Osteoblast (primary cell): ENCODE measurements around the gene ADAMTS5. TPM values are rescaled to one million over a fixed set of nuclear protein-coding genes. Genes with fewer than 3 reads are reported as not detected.

Experiments
- DNase-seq: peaks from one replicate; pipeline ENCODE4 v3.0.0; 2011; ENCODE audit warnings: low spot score, mixed read lengths; ENCODE audit not compliant: insufficient read length; ENCODE audit errors: missing footprints
- H2AFZ ChIP-seq: 2 replicates; pipeline ENCODE4 v1.6.0; 2011; ENCODE audit warnings: mild to moderate bottlenecking, low read length
- H3K27ac ChIP-seq: 2 replicates; pipeline ENCODE4 v1.5.1; 2011; ENCODE audit warnings: mild to moderate bottlenecking, low read depth, low read length, moderate library complexity
- H3K27me3 ChIP-seq: 2 replicates; pipeline ENCODE4 v1.6.0; 2012; ENCODE audit warnings: mild to moderate bottlenecking, control low read depth, inconsistent platforms, low read length, moderate library complexity; ENCODE audit not compliant: insufficient read depth
- H3K36me3 ChIP-seq: 2 replicates; pipeline ENCODE4 v1.5.1; 2011; ENCODE audit warnings: mild to moderate bottlenecking, low read length, control low read depth, moderate library complexity; ENCODE audit not compliant: insufficient read depth
- H3K4me1 ChIP-seq: 2 replicates; pipeline ENCODE4 v1.5.1; 2011; ENCODE audit warnings: mild to moderate bottlenecking, low read length, control low read depth, moderate library complexity; ENCODE audit not compliant: insufficient read depth
- H3K4me2 ChIP-seq: 2 replicates; pipeline ENCODE4 v1.6.0; 2011; ENCODE audit warnings: mild to moderate bottlenecking, low read length; ENCODE audit not compliant: insufficient read depth
- H3K4me3 ChIP-seq: fragments of 200-600 bp; sonication (generic); 3 replicates; pipeline ENCODE4 v1.5.1; 2012; ENCODE audit warnings: mild to moderate bottlenecking, low read length, inconsistent platforms; ENCODE audit not compliant: insufficient read depth
- H3K79me2 ChIP-seq: 2 replicates; pipeline ENCODE4 v1.6.0; 2012; ENCODE audit warnings: mild to moderate bottlenecking, low read length, control low read depth, inconsistent platforms; ENCODE audit not compliant: insufficient read depth
- H3K9me3 ChIP-seq: 2 replicates; pipeline ENCODE4 v1.5.1; 2011; ENCODE audit warnings: low read depth, low read length, control low read depth
- H4K20me1 ChIP-seq: 2 replicates; pipeline ENCODE4 v1.6.0; 2012; ENCODE audit warnings: mild to moderate bottlenecking, low read length, control low read depth; ENCODE audit not compliant: insufficient read depth
- CTCF ChIP-seq: IDR thresholded peaks from 2 replicates; pipeline ENCODE4 v1.5.1; 2011; ENCODE audit warnings: mild to moderate bottlenecking, low read depth, low read length, moderate library complexity; ENCODE audit errors: extremely low read depth
- total RNA-seq: library from RNA; depleted of rRNA; stranded (reverse); fragments of >200 nt; gene quantifications from 2 replicates; pipeline ENCODE4 v1.2.3, GENCODE V29; 2012

Gene ADAMTS5
- total RNA-seq, 1 donor = 39.1 TPM

GRCh38 chr21:26918323-26919079 is 48.4 kb downstream of the ADAMTS5 start:
- no peak overlapping the region for H3K27ac ChIP-seq
- H3K27me3 ChIP-seq = no peaks in the 10 kb centered on the region
- TF ChIP-seq CTCF = no peak

GRCh38 chr21:26916799-26917198 is 50.1 kb downstream of the ADAMTS5 start:
- Histone ChIP-seq H3K36me3 (no peaks in the 10 kb centered on the region), H3K27me3 (no peaks in the 10 kb centered on the region), H3K79me2 (no peaks in the 10 kb centered on the region), H3K9me3 (no peaks in the 10 kb centered on the region), H2AFZ (no peak overlapping the region), H3K4me2 (no peak overlapping the region), H4K20me1 (no peaks in the 10 kb centered on the region), H3K4me1 (no peaks in the 10 kb centered on the region), H3K4me3 (no peak overlapping the region), H3K27ac (no peak overlapping the region)
- no peak for DNase-seq
- TF ChIP-seq CTCF = no peak

More at GRCh38 chr21:26918323-26919079, 48.4 kb downstream of the ADAMTS5 start:
- Histone ChIP-seq H3K4me3 (no peak overlapping the region), H2AFZ (no peak overlapping the region), H3K79me2 (no peaks in the 10 kb centered on the region), H3K4me1 (no peaks in the 10 kb centered on the region), H3K36me3 (peaks cover 4% of the 10 kb centered on the region), H3K9me3 (no peaks in the 10 kb centered on the region), H3K4me2 (no peak overlapping the region), H4K20me1 (no peaks in the 10 kb centered on the region)
- no peak for DNase-seq

- Histone ChIP-seq H3K4me1 (no peaks in the 10 kb centered on the region), H3K4me3 (no peak overlapping the region), H3K9me3 (no peaks in the 10 kb centered on the region), H4K20me1 (no peaks in the 10 kb centered on the region), H3K79me2 (no peaks in the 10 kb centered on the region), H3K4me2 (no peak overlapping the region), H3K27me3 (no peaks in the 10 kb centered on the region), H3K27ac (no peak overlapping the region), H3K36me3 (no peaks in the 10 kb centered on the region), H2AFZ (no peak overlapping the region)
- no peak for DNase-seq
- no peak for TF ChIP-seq CTCF
Observed at GRCh38 chr21:26914557-26914956, 52.3 kb downstream of the ADAMTS5 start.

- H4K20me1 ChIP-seq = no peaks in the 10 kb centered on the region
- no peaks in the 10 kb centered on the region for H3K9me3 ChIP-seq
- no peaks in the 10 kb centered on the region for H3K27me3 ChIP-seq
- no peak for TF ChIP-seq CTCF
- no peak overlapping the region for H3K4me3 ChIP-seq
- no peaks in the 10 kb centered on the region for H3K4me1 ChIP-seq
- no peak overlapping the region for H3K27ac ChIP-seq
- H3K79me2 ChIP-seq = no peaks in the 10 kb centered on the region
- H2AFZ ChIP-seq = no peak overlapping the region
- no peak for DNase-seq
- H3K36me3 ChIP-seq = no peaks in the 10 kb centered on the region
- no peak overlapping the region for H3K4me2 ChIP-seq
Observed at GRCh38 chr21:26912466-26912865, 54.4 kb downstream of the ADAMTS5 start.
